ENCODE data around the gene SFXN3. TPM values are rescaled to one million over a fixed set of nuclear protein-coding genes. Genes with fewer than 3 reads are reported as not detected.

Gene SFXN3
- polyA plus RNA-seq, 1 experiment, result 125 TPM

GRCh38 chr10:101005361-101005760 lies 25.7 kb upstream of the SFXN3 start:
- TF ChIP-seq CTCF (IDR thresholded peaks at IDR 0.05; ENCODE audit: insufficient read depth, low read depth, low read length), result no peak
- H3K27me3 ChIP-seq (ENCODE audit: control insufficient read depth, insufficient read depth, low read length), result no peaks in the 10 kb centered on the region
- CTCF ChIA-PET, result interaction anchor here (1.4 to 21.8 kb wide), 4 partner anchors 9 to 54 kb away, joined by 3 to 479 read pairs (median 121); partner anchors contain the start of gene LZTS2
- no peak overlapping the region for H3K4me3 ChIP-seq (ENCODE audit: low read depth, low read length)
- no peak for DNase-seq (ENCODE audit: low read depth)
- POLR2A ChIA-PET, result no interaction called here
- peaks cover 42% of the 10 kb centered on the region for H3K36me3 ChIP-seq (ENCODE audit: control insufficient read depth, insufficient read depth, low read length)

GRCh38 chr10:101005869-101006567 lies 25.0 kb upstream of the SFXN3 start:
- ChIA-PET POLR2A (no interaction called here), CTCF (interaction anchor here (1.9 to 21.8 kb wide), 3 partner anchors 10 to 37 kb away, joined by 5 to 479 read pairs (median 237); partner anchors contain the start of gene LZTS2)
- no peak for DNase-seq (ENCODE audit: low read depth)
- no peak for TF ChIP-seq CTCF (IDR thresholded peaks at IDR 0.05; ENCODE audit: insufficient read depth, low read depth, low read length)
- no peak overlapping the region for H3K4me3 ChIP-seq (ENCODE audit: low read depth, low read length)
- H3K27me3 ChIP-seq (ENCODE audit: control insufficient read depth, insufficient read depth, low read length), result no peaks in the 10 kb centered on the region
- peaks cover 42% of the 10 kb centered on the region for H3K36me3 ChIP-seq (ENCODE audit: control insufficient read depth, insufficient read depth, low read length)

GRCh38 chr10:101006593-101007098 lies 24.4 kb upstream of the SFXN3 start:
- Histone ChIP-seq H3K4me3 (ENCODE audit: low read depth, low read length) (no peak overlapping the region), H3K27me3 (ENCODE audit: control insufficient read depth, insufficient read depth, low read length) (no peaks in the 10 kb centered on the region), H3K36me3 (ENCODE audit: control insufficient read depth, insufficient read depth, low read length) (peaks cover 42% of the 10 kb centered on the region)
- ChIA-PET POLR2A (no interaction called here), CTCF (interaction anchor here (1.9 to 21.8 kb wide), 3 partner anchors 10 to 36 kb away, joined by 5 to 479 read pairs (median 237); partner anchors contain the start of gene LZTS2)
- DNase-seq (ENCODE audit: low read depth), result no peak
- TF ChIP-seq CTCF (IDR thresholded peaks at IDR 0.05; ENCODE audit: insufficient read depth, low read depth, low read length), result no peak

- ChIA-PET POLR2A (no interaction called here), CTCF (interaction anchor here (0.5 to 21.8 kb wide), 4 partner anchors 10 to 75 kb away, joined by 3 to 479 read pairs (median 121); partner anchors contain the start of gene LZTS2)
- Histone ChIP-seq H3K4me3 (ENCODE audit: low read depth, low read length) (no peak overlapping the region), H3K36me3 (ENCODE audit: control insufficient read depth, insufficient read depth, low read length) (peaks cover 42% of the 10 kb centered on the region), H3K27me3 (ENCODE audit: control insufficient read depth, insufficient read depth, low read length) (no peaks in the 10 kb centered on the region)
- no peak for DNase-seq (ENCODE audit: low read depth)
- TF ChIP-seq CTCF (IDR thresholded peaks at IDR 0.05; ENCODE audit: insufficient read depth, low read depth, low read length), result no peak
These were observed 23.8 kb upstream of the SFXN3 start for GRCh38 chr10:101007099-101007711.

Data from BJ (cell line).